Measurements from ENCODE around the gene INF2.

DNA sequence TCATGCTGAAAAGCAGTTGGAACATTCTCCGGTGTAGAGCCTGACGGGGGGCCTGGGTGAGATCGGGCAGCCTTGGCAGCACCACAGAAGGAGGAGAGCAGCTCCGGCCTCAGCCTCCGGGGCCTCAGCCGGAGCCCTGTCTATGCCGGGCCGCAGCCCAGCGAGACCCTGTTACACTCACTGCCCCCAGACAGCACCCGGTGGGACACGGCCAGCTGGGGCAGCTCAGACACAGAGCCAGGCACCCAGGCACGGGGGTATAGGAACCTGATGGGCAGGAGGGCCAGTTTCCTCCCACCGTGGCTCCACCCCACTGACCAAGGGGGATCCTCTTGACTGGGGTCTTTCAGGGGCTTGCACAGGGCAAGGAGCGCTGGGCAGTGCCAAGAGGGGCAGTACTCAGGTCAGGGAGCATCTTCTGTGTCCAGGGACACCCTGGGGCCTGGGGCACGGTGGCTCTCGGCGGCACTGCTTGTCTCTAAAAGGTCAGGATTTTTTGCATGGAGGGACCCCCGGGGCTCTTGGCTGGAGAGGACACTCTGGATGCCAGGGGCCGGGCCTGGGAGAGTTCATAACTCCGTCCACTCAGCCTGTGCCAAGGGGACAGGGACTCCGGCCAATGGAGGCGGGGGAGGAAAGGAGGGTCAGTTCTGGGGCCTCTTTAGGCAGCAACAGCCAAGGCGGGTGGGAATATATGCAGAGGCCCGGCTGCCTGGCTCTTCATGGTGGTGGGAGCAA is 9.4 kb downstream of the INF2 start:
- TF ChIP-seq, protein P1, sequence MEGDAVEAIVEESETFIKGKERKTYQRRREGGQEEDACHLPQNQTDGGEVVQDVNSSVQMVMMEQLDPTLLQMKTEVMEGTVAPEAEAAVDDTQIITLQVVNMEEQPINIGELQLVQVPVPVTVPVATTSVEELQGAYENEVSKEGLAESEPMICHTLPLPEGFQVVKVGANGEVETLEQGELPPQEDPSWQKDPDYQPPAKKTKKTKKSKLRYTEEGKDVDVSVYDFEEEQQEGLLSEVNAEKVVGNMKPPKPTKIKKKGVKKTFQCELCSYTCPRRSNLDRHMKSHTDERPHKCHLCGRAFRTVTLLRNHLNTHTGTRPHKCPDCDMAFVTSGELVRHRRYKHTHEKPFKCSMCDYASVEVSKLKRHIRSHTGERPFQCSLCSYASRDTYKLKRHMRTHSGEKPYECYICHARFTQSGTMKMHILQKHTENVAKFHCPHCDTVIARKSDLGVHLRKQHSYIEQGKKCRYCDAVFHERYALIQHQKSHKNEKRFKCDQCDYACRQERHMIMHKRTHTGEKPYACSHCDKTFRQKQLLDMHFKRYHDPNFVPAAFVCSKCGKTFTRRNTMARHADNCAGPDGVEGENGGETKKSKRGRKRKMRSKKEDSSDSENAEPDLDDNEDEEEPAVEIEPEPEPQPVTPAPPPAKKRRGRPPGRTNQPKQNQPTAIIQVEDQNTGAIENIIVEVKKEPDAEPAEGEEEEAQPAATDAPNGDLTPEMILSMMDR (IDR thresholded peaks at IDR 0.05; ENCODE audit: insufficient read depth, low read length) = no peak
- TF ChIP-seq, protein P2, sequence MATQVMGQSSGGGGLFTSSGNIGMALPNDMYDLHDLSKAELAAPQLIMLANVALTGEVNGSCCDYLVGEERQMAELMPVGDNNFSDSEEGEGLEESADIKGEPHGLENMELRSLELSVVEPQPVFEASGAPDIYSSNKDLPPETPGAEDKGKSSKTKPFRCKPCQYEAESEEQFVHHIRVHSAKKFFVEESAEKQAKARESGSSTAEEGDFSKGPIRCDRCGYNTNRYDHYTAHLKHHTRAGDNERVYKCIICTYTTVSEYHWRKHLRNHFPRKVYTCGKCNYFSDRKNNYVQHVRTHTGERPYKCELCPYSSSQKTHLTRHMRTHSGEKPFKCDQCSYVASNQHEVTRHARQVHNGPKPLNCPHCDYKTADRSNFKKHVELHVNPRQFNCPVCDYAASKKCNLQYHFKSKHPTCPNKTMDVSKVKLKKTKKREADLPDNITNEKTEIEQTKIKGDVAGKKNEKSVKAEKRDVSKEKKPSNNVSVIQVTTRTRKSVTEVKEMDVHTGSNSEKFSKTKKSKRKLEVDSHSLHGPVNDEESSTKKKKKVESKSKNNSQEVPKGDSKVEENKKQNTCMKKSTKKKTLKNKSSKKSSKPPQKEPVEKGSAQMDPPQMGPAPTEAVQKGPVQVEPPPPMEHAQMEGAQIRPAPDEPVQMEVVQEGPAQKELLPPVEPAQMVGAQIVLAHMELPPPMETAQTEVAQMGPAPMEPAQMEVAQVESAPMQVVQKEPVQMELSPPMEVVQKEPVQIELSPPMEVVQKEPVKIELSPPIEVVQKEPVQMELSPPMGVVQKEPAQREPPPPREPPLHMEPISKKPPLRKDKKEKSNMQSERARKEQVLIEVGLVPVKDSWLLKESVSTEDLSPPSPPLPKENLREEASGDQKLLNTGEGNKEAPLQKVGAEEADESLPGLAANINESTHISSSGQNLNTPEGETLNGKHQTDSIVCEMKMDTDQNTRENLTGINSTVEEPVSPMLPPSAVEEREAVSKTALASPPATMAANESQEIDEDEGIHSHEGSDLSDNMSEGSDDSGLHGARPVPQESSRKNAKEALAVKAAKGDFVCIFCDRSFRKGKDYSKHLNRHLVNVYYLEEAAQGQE (IDR thresholded peaks at IDR 0.05; ENCODE audit: insufficient replicate concordance, low read depth) = no peak
- no peak for TF ChIP-seq POLR2AphosphoS5 (IDR thresholded peaks at IDR 0.05; ENCODE audit: low read depth)
